Activated gamma-delta T cell treated with Interleukin-2 at 50 U/mL for 16 hours (primary cell): Measurements from ENCODE around the gene PCCA.
A peak's percentile ranks its signal among the peaks of the same experiment; 100 is the strongest.
"Not testable (repeated sequence)": the region's sequence is repeated elsewhere in the genome, so short reads cannot be mapped to it uniquely, and the experiment has no call there.

Experiments
- DNase-seq: peaks from one replicate; pipeline ENCODE4 v3.0.0-alpha.2; 2020

Gene PCCA

DNA sequence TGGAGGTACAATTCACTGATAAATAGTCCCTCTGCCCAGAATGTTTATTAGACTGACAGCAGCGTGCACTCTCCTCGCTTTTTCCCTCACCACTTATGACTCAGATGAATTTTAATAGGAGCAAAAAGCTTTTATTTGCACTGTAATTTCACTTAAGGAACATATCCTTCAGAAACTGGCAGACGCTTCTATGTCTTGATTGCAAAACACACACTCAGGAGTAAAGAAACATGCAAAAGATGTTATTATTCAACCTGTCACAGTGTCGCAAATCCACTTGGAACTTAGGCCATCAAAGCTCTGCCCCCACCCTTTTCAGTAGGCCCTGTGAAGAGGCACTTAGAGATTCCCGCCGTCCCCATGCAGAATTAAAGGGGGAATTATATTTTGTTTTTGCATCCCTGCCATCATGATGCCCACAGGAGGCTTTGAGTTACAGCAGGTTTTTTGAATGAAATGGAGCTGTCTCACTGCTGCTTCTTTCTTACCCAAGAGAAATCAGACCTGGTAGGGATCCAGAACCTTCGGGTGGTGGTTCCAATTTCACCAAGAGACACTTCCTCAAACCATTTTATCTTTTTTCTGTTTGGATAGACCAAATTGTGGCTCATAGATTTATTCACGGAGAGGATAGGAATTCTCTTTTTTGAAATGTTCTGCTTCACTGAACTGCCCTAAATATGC lies 425.2 kb downstream of the PCCA start:
- DNase-seq, result no peak

DNA sequence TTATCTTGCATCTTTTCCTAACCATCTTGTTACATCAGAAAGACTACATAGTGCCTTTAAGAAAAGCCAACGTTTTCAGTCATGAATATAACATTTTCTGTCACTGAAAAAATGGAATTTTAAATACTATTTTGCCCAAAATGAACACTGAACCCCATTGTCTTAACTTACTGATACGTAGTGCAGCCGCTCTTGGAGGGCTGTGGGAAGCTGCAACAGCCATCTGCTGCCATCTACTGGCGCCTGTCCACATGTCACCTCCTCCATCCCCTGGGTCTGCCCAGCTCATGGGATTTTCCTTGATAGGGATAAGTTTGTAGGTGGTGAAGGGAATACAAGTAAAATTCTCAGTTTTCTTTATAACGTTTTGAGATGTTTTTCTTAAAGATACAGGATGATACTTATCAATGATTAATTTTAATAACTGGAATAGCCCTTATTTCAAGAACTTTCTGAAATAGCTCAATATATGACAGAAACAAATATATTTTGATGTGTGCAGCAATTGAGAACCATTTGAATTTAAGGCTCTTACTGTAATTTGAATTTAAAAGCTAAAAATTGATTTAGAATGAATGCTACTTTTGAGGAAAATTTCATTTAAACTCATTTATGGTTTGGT lies 426.0 kb downstream of the PCCA start:
- peak; percentile 70 for DNase-seq

- no peak for DNase-seq
Measured at GRCh38 chr13:100515410-100515800, 426.5 kb downstream of the PCCA start.

GRCh38 chr13:100517135-100517534 lies 428.2 kb downstream of the PCCA start:
- no peak for DNase-seq

- DNase-seq, result no peak
Measured at GRCh38 chr13:100517728-100518127, 428.8 kb downstream of the PCCA start.

- no peak for DNase-seq
Measured at GRCh38 chr13:100518394-100519062, 429.6 kb downstream of the PCCA start.

- DNase-seq, result no peak
Measured at GRCh38 chr13:100519626-100520025, 430.7 kb downstream of the PCCA start.

DNA sequence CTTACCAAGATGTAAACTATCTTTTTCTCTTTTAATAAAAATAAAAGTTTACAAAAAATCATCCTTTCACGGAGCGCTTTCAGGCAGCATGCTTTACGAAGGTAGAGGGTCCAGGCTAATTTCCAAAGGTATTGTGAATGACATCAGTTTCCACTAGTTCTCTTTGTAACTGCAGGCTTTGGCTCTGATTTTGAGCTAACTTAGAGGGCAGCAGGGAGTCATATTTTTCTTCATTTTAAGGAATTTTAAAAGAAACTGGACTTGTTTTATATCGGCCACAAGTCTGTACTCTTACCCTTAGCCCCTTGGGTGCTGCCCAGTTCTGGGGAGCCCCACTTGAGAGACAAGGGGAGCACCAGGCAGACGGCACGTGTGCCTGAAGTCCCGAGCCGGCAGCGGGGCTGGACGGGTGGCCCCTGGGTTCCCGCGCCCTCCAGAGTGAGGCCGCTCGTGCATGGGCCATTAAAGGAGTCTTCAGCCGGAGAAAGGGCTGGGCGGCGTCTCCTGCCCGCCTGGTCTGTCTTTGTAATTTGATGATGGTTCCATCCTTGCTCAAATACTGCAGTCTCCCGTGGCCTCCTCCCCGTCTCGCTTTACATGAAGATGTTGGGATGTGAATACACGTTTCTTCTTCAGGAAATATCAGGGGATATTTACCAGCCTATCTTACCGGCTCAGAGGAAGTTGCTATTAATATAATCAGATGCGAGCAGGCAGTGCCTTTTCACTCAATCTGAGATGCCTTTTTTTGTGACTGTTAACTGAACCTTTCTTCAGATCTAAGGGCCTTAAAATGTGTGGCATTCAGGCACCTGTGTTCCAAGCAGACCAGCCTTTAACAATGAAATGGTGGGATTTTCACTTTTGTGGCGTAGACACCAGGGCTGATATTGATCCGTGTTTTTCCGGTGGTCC lies 432.3 kb downstream of the PCCA start:
- DNase-seq, result no peak

- DNase-seq, result no peak
Measured at GRCh38 chr13:100521851-100522617, 433.1 kb downstream of the PCCA start.

DNA sequence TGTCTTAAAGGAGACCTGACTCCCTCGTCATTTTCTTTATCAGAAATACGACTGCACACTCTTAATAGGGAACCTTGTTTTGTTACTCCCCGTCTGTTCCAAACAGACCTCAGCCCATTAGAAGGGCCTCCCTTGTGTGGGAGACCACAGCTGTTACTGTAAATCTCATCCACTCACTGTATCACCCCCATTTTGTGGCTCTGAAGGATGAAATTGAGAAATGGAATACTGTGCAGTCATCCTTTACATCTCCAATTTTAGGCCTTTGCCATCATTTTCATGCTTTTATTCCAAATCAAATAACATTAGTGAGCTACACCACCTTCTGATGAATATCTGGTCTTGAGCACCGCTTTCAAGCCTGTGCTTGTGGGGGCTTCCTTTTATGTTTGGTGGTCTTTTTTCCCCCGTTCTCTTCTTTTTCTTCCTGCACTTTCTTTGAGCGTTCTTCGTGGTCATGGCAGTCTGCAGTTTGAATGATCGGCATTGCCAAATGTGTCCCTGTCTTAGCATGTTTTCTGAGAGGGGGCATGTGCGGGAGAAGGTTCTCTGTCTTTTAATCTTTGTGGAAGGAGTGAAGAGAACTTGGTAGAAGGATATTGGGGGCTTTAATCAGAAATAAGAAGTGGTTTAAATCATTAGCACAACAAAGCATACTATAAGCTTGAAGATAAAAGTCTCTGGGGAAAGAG lies 433.9 kb downstream of the PCCA start:
- DNase-seq, result no peak

DNA sequence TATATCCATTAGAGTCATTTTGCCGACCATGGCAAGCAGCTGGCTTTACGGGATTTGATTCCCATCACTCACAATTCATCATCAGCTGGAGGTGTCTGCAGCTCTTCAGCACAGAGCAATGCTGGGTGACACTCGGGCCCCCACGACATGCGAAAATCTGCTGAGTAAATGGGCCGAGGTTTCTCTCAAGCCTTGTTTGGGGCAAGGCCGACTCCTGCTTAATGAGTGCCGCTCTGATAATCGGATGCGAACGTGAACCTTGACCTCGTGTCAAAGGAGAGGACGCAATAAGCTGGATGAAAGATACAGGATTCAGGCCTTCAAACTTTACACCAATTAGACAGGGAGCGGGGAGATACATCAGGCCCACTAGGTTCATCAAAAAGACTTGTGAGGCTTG lies 434.5 kb downstream of the PCCA start:
- DNase-seq, result no peak

DNA sequence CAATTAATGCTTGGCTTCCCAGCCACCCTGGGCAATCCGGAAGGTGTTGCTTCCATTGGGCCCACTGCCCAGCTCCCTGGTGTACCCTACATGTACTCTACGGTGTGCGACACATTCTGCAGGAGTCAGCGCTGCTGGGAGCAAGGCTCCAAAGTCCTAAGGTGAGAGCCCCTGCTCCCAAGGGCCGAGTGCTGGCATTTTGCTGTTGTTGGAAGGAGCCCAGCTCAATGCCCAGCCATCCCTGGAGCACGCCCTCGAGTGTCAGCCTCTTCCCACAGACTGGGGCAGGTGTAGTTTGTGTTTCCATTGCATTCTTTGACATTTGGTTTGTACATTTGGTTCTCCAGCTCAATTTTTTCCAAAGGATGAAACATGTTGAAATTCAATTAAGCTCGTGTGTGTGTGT lies 435.1 kb downstream of the PCCA start:
- no peak for DNase-seq

GRCh38 chr13:100524688-100525087 lies 435.8 kb downstream of the PCCA start:
- not testable (repeated sequence) for DNase-seq

DNA sequence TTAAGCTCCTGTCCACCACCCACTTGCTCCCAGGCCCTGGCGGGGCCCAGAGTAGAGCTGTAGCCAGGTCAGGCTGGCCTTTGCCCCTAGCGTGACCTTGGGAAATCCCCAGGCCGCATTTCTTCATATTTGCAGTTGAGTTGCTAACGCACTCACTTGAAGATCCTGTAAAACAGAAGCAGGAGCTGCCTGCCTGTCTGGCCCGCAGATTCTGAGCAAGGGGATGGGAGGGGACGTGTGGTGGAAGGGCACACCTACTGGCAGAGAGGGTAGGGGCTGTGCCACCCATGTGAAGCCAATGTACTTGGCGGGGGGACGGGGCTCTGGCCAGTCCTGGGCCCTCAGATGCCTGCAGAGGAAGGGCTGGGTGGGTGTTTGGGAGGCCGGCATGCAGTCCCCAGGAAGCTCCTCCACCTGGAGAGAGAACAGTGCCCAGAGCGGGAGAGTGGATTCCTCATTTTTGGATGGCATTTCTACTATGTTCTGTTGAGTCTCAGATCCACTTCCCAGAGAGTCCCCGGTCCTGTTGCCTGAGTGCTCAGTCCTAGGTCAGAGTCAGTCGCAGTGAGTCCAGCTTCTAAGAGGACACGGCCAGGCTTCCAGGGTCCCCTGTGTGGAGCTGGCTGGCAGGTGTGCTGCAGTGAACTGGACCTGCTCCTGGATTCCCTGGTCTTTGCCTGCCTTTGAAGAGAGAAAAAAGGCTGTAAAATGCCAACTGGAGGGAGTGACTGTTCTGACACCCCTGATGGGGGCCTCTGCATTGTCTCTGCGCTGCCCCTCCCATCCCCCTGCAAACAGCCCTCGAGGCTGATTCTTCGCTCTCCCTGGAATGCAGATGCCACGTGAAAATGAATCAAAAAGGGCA lies 436.8 kb downstream of the PCCA start:
- no peak for DNase-seq

- DNase-seq, result no peak
Measured at GRCh38 chr13:100526318-100527000, 437.6 kb downstream of the PCCA start.

GRCh38 chr13:100527644-100528043 lies 438.8 kb downstream of the PCCA start:
- no peak for DNase-seq

DNA sequence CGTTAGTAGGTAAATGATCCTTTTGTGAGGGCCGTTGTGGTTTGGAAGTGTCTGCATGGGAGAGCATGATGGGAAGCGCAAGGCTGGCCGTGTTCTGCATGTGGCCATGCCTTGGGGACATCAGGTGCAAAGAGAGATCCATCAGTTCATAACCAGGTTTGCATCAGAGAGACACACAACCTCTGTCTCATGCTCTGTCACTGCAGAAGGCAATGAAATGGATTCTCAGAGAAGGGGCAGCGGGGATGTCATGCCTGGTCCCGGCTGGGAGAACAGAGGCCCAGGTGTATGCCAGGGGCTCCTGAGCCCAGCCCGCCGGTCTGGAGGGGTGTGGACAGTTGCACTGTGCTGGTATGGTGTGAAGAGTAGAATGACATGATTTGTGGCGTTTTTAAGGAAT lies 439.5 kb downstream of the PCCA start:
- no peak for DNase-seq

- DNase-seq, result no peak
Measured at GRCh38 chr13:100528820-100529219, 439.9 kb downstream of the PCCA start.

DNA sequence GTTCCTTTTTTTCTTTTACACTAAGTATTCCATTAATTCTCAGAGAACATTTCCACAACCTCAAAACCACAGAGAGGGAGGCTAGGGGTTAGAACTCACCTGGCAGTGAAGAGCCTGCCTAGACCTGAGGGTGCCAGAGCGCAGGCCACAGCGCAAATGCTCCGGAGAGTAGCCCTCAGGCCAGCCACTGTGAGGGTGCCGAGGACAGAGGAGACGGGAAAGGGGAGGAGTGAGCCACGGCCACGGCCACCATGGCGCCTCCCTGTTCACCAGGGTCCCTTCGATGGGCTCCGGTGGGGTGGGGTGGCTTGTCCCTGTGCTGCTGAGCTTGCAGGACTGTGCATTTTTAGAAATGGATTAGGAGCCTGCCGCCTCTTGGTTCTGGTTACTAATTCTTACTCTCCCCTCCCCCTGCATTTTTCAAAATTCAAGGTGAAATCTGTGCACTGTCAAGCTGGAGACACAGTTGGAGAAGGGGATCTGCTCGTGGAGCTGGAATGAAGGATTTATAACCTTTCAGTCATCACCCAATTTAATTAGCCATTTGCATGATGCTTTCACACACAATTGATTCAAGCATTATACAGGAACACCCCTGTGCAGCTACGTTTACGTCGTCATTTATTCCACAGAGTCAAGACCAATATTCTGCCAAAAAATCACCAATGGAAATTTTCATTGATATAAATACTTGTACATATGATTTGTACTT lies 440.9 kb downstream of the PCCA start:
- DNase-seq, result no peak
